ENCODE data around the gene ARHGAP29.
"Not testable (repeated sequence)": the region's sequence is repeated elsewhere in the genome, so short reads cannot be mapped to it uniquely, and the experiment has no call there.

The ARHGAP29 gene

GRCh38 chr1:94194079-94194865 is 43.1 kb downstream of the ARHGAP29 start:
- Mint-ChIP-seq H3K9me3 (no peaks in the 10 kb centered on the region), H3K36me3 (no peaks in the 10 kb centered on the region), H3K27ac (no peak overlapping the region), H3K27me3 (peaks cover 7 to 15% of the 10 kb centered on the region in 2 donors), H3K4me3 (no peak overlapping the region), H3K4me1 (no peaks in the 10 kb centered on the region)
- DNase-seq (no peak), ATAC-seq (replicated peaks) (no peak)

DNA sequence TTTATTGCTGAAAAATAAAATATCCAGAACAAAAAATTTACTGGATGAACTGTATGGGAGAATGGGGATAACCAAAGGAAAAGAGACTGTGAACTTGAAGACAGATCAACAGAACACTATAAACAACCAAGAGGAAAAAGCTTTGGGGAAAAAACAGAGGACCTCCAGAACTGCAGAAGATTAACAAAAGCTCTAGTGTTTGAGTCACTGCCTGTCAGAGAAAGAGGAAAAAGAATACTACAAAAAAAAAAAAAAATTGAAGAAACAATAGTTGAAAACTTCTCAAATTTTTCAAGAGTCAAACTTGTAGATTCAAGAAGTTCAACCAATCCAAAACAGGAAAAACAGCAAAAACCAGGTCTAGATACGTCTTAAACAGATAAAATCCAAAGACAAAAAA is 44.3 kb downstream of the ARHGAP29 start:
- Mint-ChIP-seq H3K9me3 (no peaks in the 10 kb centered on the region), H3K36me3 (no peaks in the 10 kb centered on the region), H3K4me1 (no peaks in the 10 kb centered on the region), H3K27me3 (peaks cover 7 to 15% of the 10 kb centered on the region in 2 donors), H3K4me3 (no peak overlapping the region), H3K27ac (no peak overlapping the region)
- no peak for ATAC-seq (replicated peaks)
- DNase-seq = no peak

GRCh38 chr1:94191216-94191615 is 46.2 kb downstream of the ARHGAP29 start:
- H3K4me1 Mint-ChIP-seq = no peaks in the 10 kb centered on the region
- no peak for ATAC-seq (replicated peaks)
- no peak for DNase-seq
- H3K4me3 Mint-ChIP-seq = no peak overlapping the region
- H3K36me3 Mint-ChIP-seq = no peaks in the 10 kb centered on the region
- no peaks in the 10 kb centered on the region for H3K9me3 Mint-ChIP-seq
- peaks cover 7 to 15% of the 10 kb centered on the region in 2 donors for H3K27me3 Mint-ChIP-seq
- H3K27ac Mint-ChIP-seq = no peak overlapping the region

DNA sequence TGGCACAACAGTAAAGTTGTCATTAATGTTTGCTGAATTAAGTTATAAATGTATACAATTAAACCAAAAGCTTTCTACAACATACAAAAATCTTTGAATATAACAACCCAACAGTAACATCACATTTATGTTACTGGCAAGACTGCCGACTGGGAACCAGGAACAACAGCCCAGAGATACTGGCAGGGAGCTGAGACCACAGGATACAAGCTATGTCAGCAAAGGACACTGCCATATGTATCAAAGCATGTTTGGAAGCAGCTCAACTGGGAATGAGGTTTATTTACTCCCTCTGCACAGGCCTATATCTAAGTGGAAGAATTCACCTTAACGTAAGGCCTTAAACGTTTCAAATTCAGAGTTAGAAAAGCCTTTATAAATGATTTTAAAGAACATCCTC is 50.4 kb downstream of the ARHGAP29 start:
- H3K27ac Mint-ChIP-seq = no peak overlapping the region
- no peaks in the 10 kb centered on the region for H3K4me1 Mint-ChIP-seq
- peaks cover 1 to 5% of the 10 kb centered on the region in 2 donors for H3K27me3 Mint-ChIP-seq
- ATAC-seq (replicated peaks) = no peak
- H3K36me3 Mint-ChIP-seq = no peaks in the 10 kb centered on the region
- DNase-seq = no peak
- no peaks in the 10 kb centered on the region for H3K9me3 Mint-ChIP-seq
- no peak overlapping the region for H3K4me3 Mint-ChIP-seq

- Mint-ChIP-seq H3K4me3 (no peak overlapping the region), H3K27ac (no peak overlapping the region), H3K36me3 (no peaks in the 10 kb centered on the region), H3K27me3 (peaks cover 13% of the 10 kb centered on the region in 2 donors), H3K4me1 (no peaks in the 10 kb centered on the region), H3K9me3 (no peaks in the 10 kb centered on the region)
- no peak for DNase-seq
- ATAC-seq (replicated peaks) = no peak
Observed at GRCh38 chr1:94183197-94183815, 54.1 kb downstream of the ARHGAP29 start.

GRCh38 chr1:94182191-94182590 is 55.2 kb downstream of the ARHGAP29 start:
- no peaks in the 10 kb centered on the region for H3K4me1 Mint-ChIP-seq
- no peak overlapping the region for H3K4me3 Mint-ChIP-seq
- H3K9me3 Mint-ChIP-seq = no peaks in the 10 kb centered on the region
- DNase-seq (no peak), ATAC-seq (replicated peaks) (no peak)
- no peaks in the 10 kb centered on the region for H3K36me3 Mint-ChIP-seq
- peaks cover 13% of the 10 kb centered on the region in 2 donors for H3K27me3 Mint-ChIP-seq
- no peak overlapping the region for H3K27ac Mint-ChIP-seq

GRCh38 chr1:94180650-94181049 is 56.7 kb downstream of the ARHGAP29 start:
- H3K9me3 Mint-ChIP-seq = no peaks in the 10 kb centered on the region
- ATAC-seq (replicated peaks) = no peak
- H3K36me3 Mint-ChIP-seq = no peaks in the 10 kb centered on the region
- H3K27me3 Mint-ChIP-seq = peaks cover 13 to 14% of the 10 kb centered on the region in 2 donors
- no peak overlapping the region for H3K27ac Mint-ChIP-seq
- no peaks in the 10 kb centered on the region for H3K4me1 Mint-ChIP-seq
- no peak overlapping the region for H3K4me3 Mint-ChIP-seq
- DNase-seq = no peak

DNA sequence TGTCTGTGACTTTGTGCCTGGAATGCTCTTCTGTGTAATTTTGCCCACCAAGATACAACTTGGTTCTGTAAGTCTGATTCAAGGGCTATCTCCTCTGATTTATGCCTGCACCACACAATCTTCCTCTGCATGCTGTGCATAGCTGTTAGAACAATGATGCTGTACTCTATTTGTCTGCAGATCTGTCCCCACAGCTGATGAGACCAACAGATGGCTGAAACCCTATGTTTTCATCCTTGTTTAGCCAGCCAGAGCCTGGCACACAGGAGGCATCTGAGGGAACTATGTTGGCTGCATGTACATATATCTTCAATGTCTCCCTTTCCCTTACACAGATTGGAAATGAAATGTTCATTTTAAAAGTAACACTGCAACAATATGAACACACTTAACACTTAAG is 58.5 kb downstream of the ARHGAP29 start:
- DNase-seq = no peak
- Mint-ChIP-seq H3K36me3 (no peaks in the 10 kb centered on the region), H3K27me3 (peaks cover 13 to 20% of the 10 kb centered on the region in 2 donors), H3K27ac (no peak overlapping the region), H3K4me3 (no peak overlapping the region), H3K4me1 (no peaks in the 10 kb centered on the region), H3K9me3 (no peaks in the 10 kb centered on the region)
- no peak for ATAC-seq (replicated peaks)

DNA sequence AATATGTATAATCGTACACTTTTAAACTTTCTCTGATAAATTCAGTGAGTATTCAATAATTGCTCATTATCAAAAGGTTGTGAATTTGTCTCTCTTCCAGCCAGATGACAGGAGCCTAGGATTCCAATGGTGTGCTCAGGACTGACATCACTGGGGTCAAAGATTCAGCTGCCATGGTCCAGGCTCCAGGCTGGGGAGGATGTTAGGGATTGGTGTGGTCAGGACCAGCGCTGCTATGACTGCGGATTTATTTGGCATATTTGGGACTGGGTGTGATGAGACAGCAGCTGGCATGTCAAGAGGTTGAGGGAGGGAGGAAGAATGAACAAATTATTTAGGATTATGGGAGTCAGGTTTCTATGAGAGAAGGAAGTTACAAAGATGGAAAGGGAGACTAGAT is 68.3 kb downstream of the ARHGAP29 start:
- H3K4me3 Mint-ChIP-seq = no peak overlapping the region
- H3K27me3 Mint-ChIP-seq = peaks cover 11 to 14% of the 10 kb centered on the region in 2 donors
- ATAC-seq (replicated peaks) (no peak), DNase-seq (no peak)
- H3K9me3 Mint-ChIP-seq = peaks cover 3% of the 10 kb centered on the region in 2 donors
- no peak overlapping the region for H3K27ac Mint-ChIP-seq
- no peaks in the 10 kb centered on the region for H3K4me1 Mint-ChIP-seq
- H3K36me3 Mint-ChIP-seq = no peaks in the 10 kb centered on the region

DNA sequence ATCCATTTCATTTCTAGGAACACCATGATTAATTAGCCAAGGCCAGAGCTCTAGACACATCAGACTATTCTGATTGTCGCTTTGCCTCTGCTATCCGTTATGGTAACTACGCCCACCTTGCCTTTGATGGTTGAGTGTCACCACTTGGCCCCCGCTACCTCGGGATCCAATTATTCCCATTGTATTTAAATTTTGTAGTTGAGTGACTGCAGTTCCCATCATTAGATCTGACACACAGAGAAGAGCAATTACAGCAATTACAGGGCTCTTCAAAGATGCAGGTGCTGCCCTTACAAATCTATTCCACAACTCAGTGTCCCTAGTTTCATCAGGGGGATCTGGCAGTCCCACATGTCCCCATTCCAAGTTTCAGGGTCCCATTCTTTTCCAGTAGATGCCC is 71.5 kb downstream of the ARHGAP29 start:
- DNase-seq (no peak), ATAC-seq (replicated peaks) (no peak)
- H3K4me1 Mint-ChIP-seq = no peaks in the 10 kb centered on the region
- peaks cover 12 to 18% of the 10 kb centered on the region in 2 donors for H3K27me3 Mint-ChIP-seq
- H3K9me3 Mint-ChIP-seq = peaks cover 3% of the 10 kb centered on the region in 2 donors
- no peak overlapping the region for H3K4me3 Mint-ChIP-seq
- H3K27ac Mint-ChIP-seq = no peak overlapping the region
- H3K36me3 Mint-ChIP-seq = no peaks in the 10 kb centered on the region

DNA sequence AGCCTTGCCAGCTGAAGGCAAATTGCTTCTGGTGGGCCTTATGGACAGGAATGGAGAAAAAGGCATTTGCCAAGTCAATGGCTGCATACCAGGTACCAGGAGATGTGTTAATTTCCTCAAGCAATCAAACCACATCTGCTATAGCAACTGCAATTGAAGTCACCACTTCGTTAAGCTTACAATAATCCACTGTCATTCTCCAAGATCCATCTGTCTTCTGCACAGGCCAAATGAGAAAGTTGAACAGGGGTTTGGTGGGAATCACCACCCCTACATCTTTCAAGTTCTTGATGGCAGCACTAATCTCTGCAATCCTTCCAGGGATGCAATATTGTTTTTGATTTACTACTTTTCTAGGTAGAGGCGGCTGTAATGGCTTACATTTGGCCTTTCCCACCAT is 72.5 kb downstream of the ARHGAP29 start:
- DNase-seq; H3K4me1 Mint-ChIP-seq; ATAC-seq (replicated peaks); H3K4me3 Mint-ChIP-seq; H3K36me3 Mint-ChIP-seq; H3K27ac Mint-ChIP-seq; H3K9me3 Mint-ChIP-seq: not testable (repeated sequence)
- H3K27me3 Mint-ChIP-seq = peaks cover 12 to 18% of the 10 kb centered on the region in 2 donors

DNA sequence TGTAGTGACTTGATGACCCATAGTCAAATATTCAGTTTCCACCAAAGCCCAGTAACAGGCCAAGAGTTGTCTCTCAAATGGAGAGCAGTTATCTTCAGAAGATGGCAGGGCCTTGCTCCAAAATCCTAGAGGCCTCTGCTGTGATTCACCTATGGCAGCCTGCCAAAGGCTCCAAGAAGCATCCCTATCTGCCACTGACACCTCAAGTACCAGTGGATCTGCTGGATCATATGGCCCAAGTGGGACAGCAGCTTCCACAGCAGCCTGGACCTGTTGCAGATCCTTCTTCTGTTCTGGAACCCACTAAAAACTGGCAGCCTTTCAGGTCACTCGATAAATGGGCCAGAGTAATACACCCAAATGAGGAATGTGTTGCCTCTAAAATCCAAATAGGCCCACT is 73.3 kb downstream of the ARHGAP29 start:
- not testable (repeated sequence) for ATAC-seq (replicated peaks); H3K9me3 Mint-ChIP-seq; DNase-seq; H3K27ac Mint-ChIP-seq; H3K4me3 Mint-ChIP-seq; H3K4me1 Mint-ChIP-seq; H3K36me3 Mint-ChIP-seq
- H3K27me3 Mint-ChIP-seq = peaks cover 12 to 15% of the 10 kb centered on the region in 2 donors

GRCh38 chr1:94163249-94163648 is 74.1 kb downstream of the ARHGAP29 start:
- ATAC-seq (replicated peaks); DNase-seq; H3K27ac Mint-ChIP-seq; H3K4me1 Mint-ChIP-seq; H3K9me3 Mint-ChIP-seq; H3K4me3 Mint-ChIP-seq; H3K36me3 Mint-ChIP-seq: not testable (repeated sequence)
- peaks cover 12 to 13% of the 10 kb centered on the region in 2 donors for H3K27me3 Mint-ChIP-seq

DNA sequence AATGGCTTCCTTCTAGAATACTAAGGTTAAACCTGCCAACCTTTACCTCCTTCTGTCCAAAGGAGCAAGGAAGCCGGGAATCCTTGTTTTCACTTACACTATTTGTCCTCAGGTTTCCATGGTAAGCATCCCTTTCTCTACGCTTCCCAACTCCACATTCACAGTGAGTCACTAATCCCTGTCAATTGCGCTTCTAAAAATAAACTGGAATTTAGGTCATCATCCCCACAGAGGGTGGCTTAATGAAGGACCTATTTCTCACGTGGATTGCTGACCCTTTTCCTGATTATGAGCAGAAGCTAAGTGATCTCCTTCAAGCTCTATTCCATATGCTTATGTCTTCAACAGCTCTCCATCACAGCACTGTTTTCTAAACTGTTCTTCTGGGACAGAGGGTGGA is 76.6 kb downstream of the ARHGAP29 start:
- H3K4me3 Mint-ChIP-seq = no peak overlapping the region
- no peak overlapping the region for H3K27ac Mint-ChIP-seq
- peaks cover 7 to 13% of the 10 kb centered on the region in 2 donors for H3K27me3 Mint-ChIP-seq
- H3K36me3 Mint-ChIP-seq = no peaks in the 10 kb centered on the region
- peaks cover 0 to 3% of the 10 kb centered on the region in 2 donors for H3K9me3 Mint-ChIP-seq
- H3K4me1 Mint-ChIP-seq = no peaks in the 10 kb centered on the region
- ATAC-seq (replicated peaks) (no peak), DNase-seq (no peak)

GRCh38 chr1:94156096-94156625 is 81.2 kb downstream of the ARHGAP29 start:
- DNase-seq (no peak), ATAC-seq (replicated peaks) (no peak)
- Mint-ChIP-seq H3K9me3 (peaks cover 0 to 4% of the 10 kb centered on the region in 2 donors), H3K4me1 (no peaks in the 10 kb centered on the region), H3K4me3 (no peak overlapping the region), H3K27ac (no peak overlapping the region), H3K36me3 (no peaks in the 10 kb centered on the region), H3K27me3 (no peaks in the 10 kb centered on the region)

Data from stimulated activated naive B cell treated with anti-CD40 and anti-IgM and Interleukin-4, amounts not matched to agents 10 μg/mL and 1 μg/mL and 100 μg/mL, for 72 hours (primary cell).